ENCODE data around the gene CBFA2T3.

CBFA2T3 gene

GRCh38 chr16:89015271-89015859 lies 38.4 kb upstream of the CBFA2T3 start:
- DNase-seq (ENCODE audit: extremely low read depth, low read depth) = no peak
- TF ChIP-seq CTCF (IDR thresholded peaks at IDR 0.05; ENCODE audit: low read depth, low read length) = no peak

- no peak for DNase-seq (ENCODE audit: extremely low read depth, low read depth)
- no peak for TF ChIP-seq CTCF (IDR thresholded peaks at IDR 0.05; ENCODE audit: low read depth, low read length)
Measured at GRCh38 chr16:89014403-89015230, 37.6 kb upstream of the CBFA2T3 start.

- TF ChIP-seq CTCF (IDR thresholded peaks at IDR 0.05; ENCODE audit: low read depth, low read length) = no peak
Measured at GRCh38 chr16:89013692-89014402, 36.8 kb upstream of the CBFA2T3 start.

GRCh38 chr16:89013111-89013510 lies 36.1 kb upstream of the CBFA2T3 start:
- TF ChIP-seq CTCF (IDR thresholded peaks at IDR 0.05; ENCODE audit: low read depth, low read length) = no peak
- no peak for DNase-seq (ENCODE audit: extremely low read depth, low read depth)

More at GRCh38 chr16:89013692-89014402, 36.8 kb upstream of the CBFA2T3 start:
- no peak for DNase-seq (ENCODE audit: extremely low read depth, low read depth)

GRCh38 chr16:89012622-89012995 lies 35.6 kb upstream of the CBFA2T3 start:
- no peak for TF ChIP-seq CTCF (IDR thresholded peaks at IDR 0.05; ENCODE audit: low read depth, low read length)
- DNase-seq (ENCODE audit: extremely low read depth, low read depth) = no peak

GRCh38 chr16:89011909-89012621 lies 35.1 kb upstream of the CBFA2T3 start:
- no peak for TF ChIP-seq CTCF (IDR thresholded peaks at IDR 0.05; ENCODE audit: low read depth, low read length)

More at GRCh38 chr16:89011909-89012621, 35.1 kb upstream of the CBFA2T3 start:
- DNase-seq (ENCODE audit: extremely low read depth, low read depth) = no peak

All from AG09319 (cell line).